Body of pancreas (tissue), 4 donors: ENCODE measurements around the gene DSCAM.

Experiments
- POLR2A ChIP-seq, 3 donors: fragments of 450-650 bp; IDR thresholded peaks; one replicate each; pipeline ENCODE4 v1.6.1; 2016; ENCODE audit warnings: antibody characterized with exemption in 3 of 3, mild to moderate bottlenecking in 2 of 3
- TF ChIP-seq, protein P1 (sequence below), 7 experiments: fragments of 450-650 bp in 4 of 7; fragments of 200-600 bp in 3 of 7; sonication (generic) in 3 of 7; IDR thresholded peaks; one replicate each; pipeline ENCODE4 v1.5.1; 2016 to 2019; ENCODE audit warnings: antibody characterized with exemption in 7 of 7

DNA sequence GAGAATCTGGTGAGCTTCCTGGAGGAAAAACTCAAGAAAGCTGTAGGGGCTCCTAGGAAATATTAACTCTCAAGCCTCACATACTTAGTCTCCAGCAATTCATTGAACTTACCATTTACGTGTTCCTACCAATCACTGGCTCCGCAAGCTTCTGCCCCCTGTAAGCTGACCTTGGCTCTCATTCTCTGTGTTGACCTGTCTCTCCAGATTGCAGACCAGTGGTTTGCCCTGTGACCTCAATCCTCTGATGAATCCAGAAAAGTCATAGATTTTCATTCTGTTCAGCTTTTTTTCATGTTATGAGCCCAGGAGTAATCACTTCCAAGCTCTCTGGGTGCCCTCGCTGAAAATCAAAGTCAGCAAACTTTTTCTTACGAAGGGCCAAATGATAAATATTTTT is 241.9 kb downstream of the DSCAM start:
- TF ChIP-seq, protein P1, sequence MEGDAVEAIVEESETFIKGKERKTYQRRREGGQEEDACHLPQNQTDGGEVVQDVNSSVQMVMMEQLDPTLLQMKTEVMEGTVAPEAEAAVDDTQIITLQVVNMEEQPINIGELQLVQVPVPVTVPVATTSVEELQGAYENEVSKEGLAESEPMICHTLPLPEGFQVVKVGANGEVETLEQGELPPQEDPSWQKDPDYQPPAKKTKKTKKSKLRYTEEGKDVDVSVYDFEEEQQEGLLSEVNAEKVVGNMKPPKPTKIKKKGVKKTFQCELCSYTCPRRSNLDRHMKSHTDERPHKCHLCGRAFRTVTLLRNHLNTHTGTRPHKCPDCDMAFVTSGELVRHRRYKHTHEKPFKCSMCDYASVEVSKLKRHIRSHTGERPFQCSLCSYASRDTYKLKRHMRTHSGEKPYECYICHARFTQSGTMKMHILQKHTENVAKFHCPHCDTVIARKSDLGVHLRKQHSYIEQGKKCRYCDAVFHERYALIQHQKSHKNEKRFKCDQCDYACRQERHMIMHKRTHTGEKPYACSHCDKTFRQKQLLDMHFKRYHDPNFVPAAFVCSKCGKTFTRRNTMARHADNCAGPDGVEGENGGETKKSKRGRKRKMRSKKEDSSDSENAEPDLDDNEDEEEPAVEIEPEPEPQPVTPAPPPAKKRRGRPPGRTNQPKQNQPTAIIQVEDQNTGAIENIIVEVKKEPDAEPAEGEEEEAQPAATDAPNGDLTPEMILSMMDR (IDR thresholded peaks at IDR 0.05), result no peak
- TF ChIP-seq POLR2A (IDR thresholded peaks at IDR 0.05), result no peak
